HepG2 (cell line): Measurements from ENCODE around the gene ASB3. TPM values are rescaled to one million over a fixed set of nuclear protein-coding genes. Genes with fewer than 3 reads are reported as not detected.

Source experiments
- CSRNP2 ChIP-seq: sonication (generic); formaldehyde crosslinking; conservative IDR thresholded peaks from 2 replicates; pipeline ENCODE4 v1.8.0; 2022; ENCODE audit warnings: low read depth, missing genetic modification reagents
- DPF2 ChIP-seq: sonication (generic); formaldehyde crosslinking; IDR thresholded peaks from 2 replicates; pipeline ENCODE4 v1.4.0; 2020; ENCODE audit warnings: mild to moderate bottlenecking, low read depth, missing genetic modification reagents, borderline replicate concordance
- ISL2 ChIP-seq: sonication (generic); formaldehyde crosslinking; IDR thresholded peaks from 2 replicates; pipeline ENCODE4 v1.5.0; 2020; ENCODE audit warnings: missing genetic modification reagents
- KAT7 ChIP-seq: IDR thresholded peaks from 2 replicates; pipeline ENCODE4 v1.6.1; 2018; ENCODE audit warnings: borderline replicate concordance, missing compliant biosample characterization
- TCF7 ChIP-seq: sonication (generic); IDR thresholded peaks from 2 replicates; pipeline ENCODE4 v1.6.1; 2016; ENCODE audit warnings: antibody characterized with exemption, low read depth
- ZGPAT ChIP-seq: IDR thresholded peaks from 2 replicates; pipeline ENCODE4 v1.6.1; 2016; ENCODE audit warnings: mild to moderate bottlenecking
- ZMYM3 ChIP-seq: sonication (generic); formaldehyde crosslinking; IDR thresholded peaks from 2 replicates; pipeline ENCODE4 v1.5.1; 2020; ENCODE audit warnings: mild to moderate bottlenecking, missing genetic modification reagents
- ZNF292 ChIP-seq: sonication (generic); formaldehyde crosslinking; IDR thresholded peaks from 2 replicates; pipeline ENCODE4 v1.8.1; 2022; ENCODE audit warnings: mild to moderate bottlenecking, low read depth, missing genetic modification reagents, borderline replicate concordance
- ZSCAN5A ChIP-seq: sonication (generic); formaldehyde crosslinking; IDR thresholded peaks from 2 replicates; pipeline ENCODE4 v1.8.0; 2022; ENCODE audit warnings: mild to moderate bottlenecking, missing genetic modification reagents, borderline replicate concordance
- polyA plus RNA-seq, 8 experiments: library from polyadenylated mRNA; depleted of rRNA in 3 of 8; stranded (reverse) in 7 of 8; unstranded in 1 of 8; fragments of >200 nt; fragmentation: Illumina TruSeq in 4 of 8; extraction: Trizol in 4 of 8; gene quantifications; 2 replicates each; pipeline versions ENCODE4 v1.2.1 to v1.2.3, GENCODE V29; 2011 to 2016; ENCODE audit warnings: low read depth in 4 of 8, missing spikeins in 1 of 8, mixed read lengths in 1 of 8; ENCODE audit not compliant: insufficient read depth in 1 of 8
- total RNA-seq, 5 experiments: library from RNA; depleted of rRNA; stranded (reverse); fragments of >200 nt; fragmentation: Illumina TruSeq; extraction: Trizol; gene quantifications; 2 replicates each; pipeline ENCODE4 v1.2.3, GENCODE V29; 2016; ENCODE audit warnings: low read depth in 1 of 5

ASB3 gene
- total and polyA plus RNA-seq, 2 of the 13 experiments (the other 11 are each of a cell fraction or from before 2014, with no cell fraction given) = 40.1 to 41.8 TPM

GRCh38 chr2:53811601-53812000, 24.8 kb upstream of the ASB3 start (continued):
- no peak for TF ChIP-seq ZSCAN5A (CRISPR knock-in tag)
- TF ChIP-seq ZNF292 (CRISPR knock-in tag) = no peak
- no peak for TF ChIP-seq ZMYM3 (CRISPR knock-in tag)
- no peak for TF ChIP-seq ISL2 (CRISPR knock-in tag)
- no peak for TF ChIP-seq TCF7
- TF ChIP-seq CSRNP2 = no peak
- no peak for TF ChIP-seq DPF2 (CRISPR knock-in tag)
- TF ChIP-seq KAT7 = no peak
- no peak for TF ChIP-seq ZGPAT (CRISPR knock-in tag)
